DMS114 treated with DMSO at 0.1 percent for 48 hours (cell line): ENCODE measurements around the gene LDLRAD1.
"Not testable (repeated sequence)": the region's sequence is repeated elsewhere in the genome, so short reads cannot be mapped to it uniquely, and the experiment has no call there.

Experiments used
- DNase-seq: peaks from one replicate; lab custom pipeline; 2025; ENCODE audit not compliant: unreplicated experiment; lab: John Stamatoyannopoulos, UW

The LDLRAD1 gene

GRCh38 chr1:54016343-54017282, 1.4 kb downstream of the LDLRAD1 start:
- no peak for DNase-seq

- no peak for DNase-seq
Measured at GRCh38 chr1:54014009-54014629, 3.9 kb downstream of the LDLRAD1 start.

DNA sequence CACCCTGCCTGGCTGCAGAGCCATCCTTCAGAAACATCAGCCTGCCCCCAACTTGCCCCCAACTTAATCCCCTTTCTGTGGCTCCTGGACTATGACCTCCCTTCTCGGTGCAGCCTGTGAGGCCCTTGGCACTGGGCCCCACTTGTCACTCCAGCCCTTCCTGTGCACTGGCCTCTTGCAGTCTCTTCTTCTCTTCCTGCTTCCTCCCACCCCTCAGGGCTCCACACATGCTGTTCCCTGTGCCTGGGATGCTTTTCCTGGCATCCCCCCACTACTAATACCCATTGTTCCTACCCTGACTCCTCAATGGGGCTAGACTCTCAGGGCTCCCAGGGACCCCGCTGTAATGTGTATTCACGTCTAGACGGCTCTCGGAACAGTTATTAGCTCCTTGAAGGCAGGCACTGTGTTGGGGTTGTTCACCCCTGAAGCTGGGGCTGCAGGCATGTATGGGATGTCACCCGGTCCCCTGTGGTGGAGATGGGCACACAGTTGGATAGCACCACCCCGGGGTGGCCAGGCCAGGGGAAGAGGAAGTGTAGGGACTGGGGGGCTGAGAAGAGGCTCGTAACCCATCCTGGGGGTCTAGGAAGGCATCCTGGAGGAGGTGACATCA, 4.5 kb downstream of the LDLRAD1 start:
- no peak for DNase-seq

- DNase-seq = no peak
Measured at GRCh38 chr1:54012863-54013262, 5.1 kb downstream of the LDLRAD1 start.

DNA sequence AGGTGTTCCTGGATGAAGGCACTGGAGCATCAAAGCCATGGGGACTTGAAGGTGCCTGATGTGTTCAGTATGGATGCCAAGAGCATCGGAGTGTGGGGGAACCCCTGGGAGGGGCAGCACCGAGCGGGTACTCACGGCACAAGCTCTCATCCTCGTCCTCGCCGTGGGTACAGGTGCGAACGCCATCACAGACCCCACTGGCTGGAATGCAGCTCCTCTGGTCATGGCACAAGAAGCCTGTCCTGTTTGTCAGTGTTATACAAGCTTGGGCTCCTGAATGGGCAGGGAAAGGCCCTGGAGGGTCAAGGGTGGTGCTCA, 6.0 kb downstream of the LDLRAD1 start:
- no peak for DNase-seq

DNA sequence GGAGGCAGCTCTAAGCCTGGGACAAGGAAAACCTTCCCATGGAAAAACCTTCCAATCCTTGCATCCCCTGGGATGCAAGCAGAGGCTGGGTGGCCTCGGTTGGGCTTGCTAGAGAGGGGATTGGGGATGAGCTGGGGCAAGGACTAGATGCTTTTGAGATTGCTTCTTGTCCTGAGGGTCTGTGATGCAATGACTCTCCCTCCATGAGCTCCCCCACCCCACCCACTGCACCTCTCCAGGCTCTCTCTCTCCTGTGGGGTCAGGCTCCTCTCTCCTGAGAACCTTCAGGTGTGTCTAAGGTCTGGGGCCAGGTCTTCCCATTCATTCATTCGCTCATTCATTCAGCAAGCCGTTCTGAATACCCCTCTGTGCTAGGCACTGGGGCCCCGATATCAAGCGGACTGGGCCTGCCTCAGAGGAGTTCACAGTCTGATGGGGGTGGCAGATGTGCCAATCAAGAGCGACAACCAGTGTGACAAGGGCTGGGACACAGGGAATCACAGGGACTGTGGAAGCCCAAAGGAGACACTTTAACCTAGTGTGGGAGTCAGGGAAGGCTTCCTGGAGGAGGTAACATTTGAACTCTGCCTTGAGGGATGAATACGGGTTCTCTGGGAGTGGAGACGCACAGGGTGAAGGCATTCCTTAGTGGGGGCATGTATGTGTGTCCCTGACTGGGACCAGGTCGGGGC, 6.5 kb downstream of the LDLRAD1 start:
- DNase-seq = no peak

DNA sequence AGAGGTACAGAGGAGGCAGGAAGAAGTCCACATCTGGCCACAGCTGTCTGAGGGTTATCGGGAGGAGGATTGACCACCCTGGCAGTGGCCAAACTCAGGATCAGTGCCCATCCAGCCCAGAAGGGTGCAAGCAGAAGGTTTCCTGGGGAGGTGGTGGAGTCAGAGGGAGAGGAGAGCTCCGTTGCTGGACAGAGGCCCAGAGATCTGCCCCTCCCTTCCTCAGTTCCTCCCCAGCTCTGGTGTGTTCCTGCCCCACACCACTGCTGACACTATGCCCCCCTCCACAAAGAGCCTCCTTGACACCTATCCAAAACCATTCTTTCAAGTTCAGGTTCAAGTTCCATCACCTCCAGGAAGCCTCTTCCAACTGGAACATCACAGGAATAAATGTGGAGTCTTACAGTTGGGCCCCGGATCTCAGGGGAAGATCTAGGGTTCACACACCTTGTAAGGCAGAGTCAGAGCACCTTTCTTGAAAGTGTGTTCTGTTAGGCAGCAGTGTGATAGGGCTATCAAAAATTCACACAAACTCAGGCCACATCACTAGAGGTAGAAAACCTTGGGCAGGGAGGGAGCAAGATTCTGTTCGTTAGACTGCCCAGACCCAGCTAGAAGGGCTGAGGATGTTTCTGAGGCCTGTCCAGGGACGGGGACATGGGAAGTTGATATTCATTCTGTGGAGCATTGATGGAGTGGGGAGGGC, 7.4 kb downstream of the LDLRAD1 start:
- DNase-seq = no peak

DNA sequence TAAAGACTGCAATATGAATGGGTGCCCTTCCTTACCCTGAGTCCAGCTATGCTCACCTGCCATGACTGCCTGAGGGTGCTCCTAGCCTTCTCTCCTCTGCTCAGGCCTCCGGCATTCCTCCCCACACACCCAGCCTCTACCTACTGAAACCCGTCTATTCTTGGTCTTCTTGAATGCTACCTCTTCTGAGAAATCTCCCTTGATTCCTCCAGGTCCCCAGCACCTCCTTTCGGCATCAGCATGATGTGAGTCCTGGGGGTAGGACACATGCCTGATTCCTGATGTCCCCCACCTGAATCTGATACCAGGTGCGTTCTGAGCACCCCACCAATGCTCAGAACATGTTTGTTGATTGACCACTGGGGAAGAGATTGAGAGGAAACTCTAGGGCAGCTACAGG, 8.6 kb downstream of the LDLRAD1 start:
- DNase-seq = no peak

GRCh38 chr1:54008876-54009275, 9.1 kb downstream of the LDLRAD1 start:
- no peak for DNase-seq

- no peak for DNase-seq
Measured at GRCh38 chr1:54007613-54008012, 10.4 kb downstream of the LDLRAD1 start.

DNA sequence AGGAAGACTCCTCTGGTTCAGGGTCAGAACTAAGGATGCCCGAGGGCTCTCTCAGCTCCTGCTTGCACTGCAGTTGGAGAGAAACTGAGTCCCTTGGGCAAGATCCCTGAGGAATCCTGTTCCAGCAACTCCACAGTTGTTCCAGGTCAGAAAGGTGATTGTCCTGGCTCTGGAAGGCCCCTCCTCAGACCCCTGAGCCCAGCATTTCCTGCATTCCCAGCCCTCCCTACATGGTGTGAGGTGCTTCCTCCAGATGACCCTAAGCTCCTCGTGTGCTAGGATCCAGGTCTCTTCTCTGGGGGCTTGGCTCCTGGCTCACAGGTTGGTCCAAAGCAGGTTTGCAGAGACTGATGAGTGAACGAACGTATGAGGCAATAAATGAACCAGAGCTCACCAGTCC, 11.5 kb downstream of the LDLRAD1 start:
- no peak for DNase-seq

- no peak for DNase-seq
Measured at GRCh38 chr1:54004481-54005049, 13.4 kb downstream of the LDLRAD1 start.

GRCh38 chr1:54003750-54004480, 14.1 kb downstream of the LDLRAD1 start:
- DNase-seq = not testable (repeated sequence)

DNA sequence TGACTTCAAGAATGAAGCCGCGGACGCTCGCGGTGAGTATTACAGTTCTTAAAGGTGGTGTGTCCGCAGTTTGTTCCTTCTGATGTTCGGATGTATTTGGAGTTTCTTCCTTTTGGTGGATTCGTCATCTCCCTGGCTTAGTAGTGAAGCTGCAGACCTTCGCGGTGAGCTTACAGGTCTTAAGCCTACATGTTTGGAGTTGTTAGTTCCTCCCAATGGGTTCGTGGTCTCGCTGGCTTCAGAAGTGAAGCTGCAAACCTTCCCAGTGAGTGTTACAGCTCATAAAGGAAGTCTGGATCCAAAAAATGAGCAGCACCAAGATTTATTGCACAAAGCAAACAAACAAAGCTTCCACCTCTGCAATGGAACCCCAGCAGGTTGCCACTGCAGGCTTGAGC, 14.7 kb downstream of the LDLRAD1 start:
- DNase-seq = no peak

DNA sequence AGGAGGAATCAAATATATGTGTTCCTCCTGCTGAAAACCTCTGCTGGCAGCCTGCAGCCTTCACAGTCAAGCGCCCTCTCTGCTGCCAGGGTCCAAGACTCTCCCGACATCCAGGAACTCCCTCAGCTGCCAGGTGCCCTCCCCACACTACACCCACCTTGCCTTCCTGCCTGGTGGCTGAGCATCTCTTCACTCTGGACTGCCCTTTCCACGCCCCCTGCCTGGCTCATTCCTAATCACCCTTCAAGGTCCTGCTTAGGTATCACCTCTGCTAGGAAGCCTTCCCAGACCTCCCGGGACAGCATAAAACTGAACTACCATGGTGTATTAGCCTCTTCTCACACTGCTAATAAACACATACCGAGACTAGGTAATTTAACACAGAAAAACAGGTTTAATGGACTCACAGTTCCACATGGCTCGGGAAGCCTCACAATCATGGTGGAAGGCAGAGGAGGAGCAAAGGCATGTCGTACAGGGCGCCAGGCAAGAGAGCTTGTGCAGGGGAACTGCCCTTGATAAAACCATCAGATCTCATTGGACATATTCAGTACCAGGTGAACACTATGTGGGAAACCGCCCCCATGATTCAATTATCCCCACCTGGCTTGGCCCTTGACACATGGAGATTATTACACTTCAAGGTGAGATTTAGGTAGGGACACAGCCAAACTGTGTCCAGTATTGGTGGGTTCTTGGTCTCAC, 15.3 kb downstream of the LDLRAD1 start:
- DNase-seq = no peak

- DNase-seq = no peak
Measured at GRCh38 chr1:54001591-54001990, 16.4 kb downstream of the LDLRAD1 start.

DNA sequence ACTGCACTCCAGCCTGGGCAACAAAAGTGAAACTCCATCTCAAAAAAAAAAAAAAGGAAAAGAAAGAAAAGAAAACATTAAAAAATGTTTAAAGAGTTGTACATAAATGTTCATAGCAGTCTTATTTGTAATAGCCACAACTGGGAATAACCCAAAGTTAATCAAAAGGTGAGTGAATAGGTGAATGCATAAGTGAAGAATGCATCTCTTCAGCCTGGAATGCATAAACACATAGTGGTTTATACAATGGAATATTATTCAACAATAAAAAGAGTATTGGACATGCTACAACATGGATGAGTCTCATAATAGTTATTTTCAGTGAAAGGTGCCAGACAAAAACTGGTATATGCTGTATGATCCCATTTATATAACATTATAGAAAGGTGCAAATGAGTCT, 18.1 kb downstream of the LDLRAD1 start:
- no peak for DNase-seq

GRCh38 chr1:53998223-53998622, 19.8 kb downstream of the LDLRAD1 start:
- DNase-seq = no peak

- DNase-seq = no peak
Measured at GRCh38 chr1:53995683-53996082, 22.3 kb downstream of the LDLRAD1 start.
